Panc1 (cell line): ENCODE data around the gene TMEFF2.

Experiments
- CTCF ChIP-seq: fragments of 450-650 bp; IDR thresholded peaks from 2 replicates; pipeline ENCODE4 v1.5.1; 2017; ENCODE audit warnings: mild to moderate bottlenecking
- POLR2AphosphoS5 ChIP-seq: IDR thresholded peaks from 2 replicates; pipeline ENCODE4 v1.6.1; 2012; ENCODE audit warnings: mild to moderate bottlenecking, low read depth, low read length, moderate library complexity
- SIN3A ChIP-seq: IDR thresholded peaks from 2 replicates; pipeline ENCODE4 v1.6.1; 2012; ENCODE audit warnings: low read depth, mild to moderate bottlenecking, low read length, moderate library complexity, borderline replicate concordance; ENCODE audit not compliant: insufficient read depth
- TCF7L2 ChIP-seq: IDR thresholded peaks from 2 replicates; pipeline ENCODE4 v1.6.1; 2011; ENCODE audit warnings: mild to moderate bottlenecking, low read depth, low read length, inconsistent platforms
- TF ChIP-seq, protein P1 (sequence below), 2 experiments: IDR thresholded peaks; 2 replicates each; pipeline ENCODE4 v1.6.1; 2011 to 2012; ENCODE audit warnings: low read depth in 2 of 2, control low read depth in 1 of 2, low read length in 1 of 2, mild to moderate bottlenecking in 1 of 2, moderate library complexity in 1 of 2; ENCODE audit not compliant: insufficient read depth in 1 of 2

DNA sequence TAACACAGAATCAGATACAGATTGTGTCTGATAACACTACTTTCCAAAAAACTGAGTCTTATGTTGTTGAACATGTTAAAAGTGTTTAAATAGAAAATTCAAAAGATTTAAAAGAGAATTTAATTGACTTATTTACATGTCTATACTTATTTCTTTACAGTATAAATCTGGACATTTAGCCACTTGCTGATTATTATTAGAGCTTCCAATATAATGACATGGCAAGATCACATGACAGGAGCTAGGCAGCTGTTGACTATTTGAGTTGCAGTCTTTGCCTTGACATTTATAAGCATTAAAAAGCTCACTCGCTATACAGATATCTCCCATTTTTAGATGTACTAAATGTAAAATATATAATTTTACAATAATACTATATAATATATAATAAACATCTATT is 6.4 kb upstream of the TMEFF2 start:
- TF ChIP-seq CTCF (no peak), SIN3A (no peak), POLR2AphosphoS5 (no peak), TCF7L2 (no peak)
- TF ChIP-seq, protein P1, sequence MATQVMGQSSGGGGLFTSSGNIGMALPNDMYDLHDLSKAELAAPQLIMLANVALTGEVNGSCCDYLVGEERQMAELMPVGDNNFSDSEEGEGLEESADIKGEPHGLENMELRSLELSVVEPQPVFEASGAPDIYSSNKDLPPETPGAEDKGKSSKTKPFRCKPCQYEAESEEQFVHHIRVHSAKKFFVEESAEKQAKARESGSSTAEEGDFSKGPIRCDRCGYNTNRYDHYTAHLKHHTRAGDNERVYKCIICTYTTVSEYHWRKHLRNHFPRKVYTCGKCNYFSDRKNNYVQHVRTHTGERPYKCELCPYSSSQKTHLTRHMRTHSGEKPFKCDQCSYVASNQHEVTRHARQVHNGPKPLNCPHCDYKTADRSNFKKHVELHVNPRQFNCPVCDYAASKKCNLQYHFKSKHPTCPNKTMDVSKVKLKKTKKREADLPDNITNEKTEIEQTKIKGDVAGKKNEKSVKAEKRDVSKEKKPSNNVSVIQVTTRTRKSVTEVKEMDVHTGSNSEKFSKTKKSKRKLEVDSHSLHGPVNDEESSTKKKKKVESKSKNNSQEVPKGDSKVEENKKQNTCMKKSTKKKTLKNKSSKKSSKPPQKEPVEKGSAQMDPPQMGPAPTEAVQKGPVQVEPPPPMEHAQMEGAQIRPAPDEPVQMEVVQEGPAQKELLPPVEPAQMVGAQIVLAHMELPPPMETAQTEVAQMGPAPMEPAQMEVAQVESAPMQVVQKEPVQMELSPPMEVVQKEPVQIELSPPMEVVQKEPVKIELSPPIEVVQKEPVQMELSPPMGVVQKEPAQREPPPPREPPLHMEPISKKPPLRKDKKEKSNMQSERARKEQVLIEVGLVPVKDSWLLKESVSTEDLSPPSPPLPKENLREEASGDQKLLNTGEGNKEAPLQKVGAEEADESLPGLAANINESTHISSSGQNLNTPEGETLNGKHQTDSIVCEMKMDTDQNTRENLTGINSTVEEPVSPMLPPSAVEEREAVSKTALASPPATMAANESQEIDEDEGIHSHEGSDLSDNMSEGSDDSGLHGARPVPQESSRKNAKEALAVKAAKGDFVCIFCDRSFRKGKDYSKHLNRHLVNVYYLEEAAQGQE (IDR thresholded peaks at IDR 0.05; ENCODE audit: insufficient read depth in 1 of 2, low read depth in 2 of 2, low read length in 1 of 2), result no peak
